Epithelial cell of proximal tubule (primary cell): Measurements from ENCODE around the gene ADARB1. TPM values are rescaled to one million over a fixed set of nuclear protein-coding genes. Genes with fewer than 3 reads are reported as not detected.

ENCODE experiments used
- DNase-seq: peaks from one replicate; pipeline ENCODE4 v3.0.0-alpha.2; 2011; ENCODE audit warnings: low read depth
- H3K4me3 ChIP-seq: 2 replicates; pipeline ENCODE4 v1.5.1; 2011; ENCODE audit warnings: low read depth, mild to moderate bottlenecking, low read length
- total RNA-seq: library from RNA; depleted of rRNA; stranded (reverse); fragments of >200 nt; gene quantifications from 2 replicates; pipeline ENCODE4 v1.2.3, GENCODE V29; 2015
- TF ChIP-seq, protein P1 (sequence below): conservative IDR thresholded peaks from 2 replicates; pipeline ENCODE4 v1.5.1; 2012; ENCODE audit warnings: low read depth, mild to moderate bottlenecking, low read length

ADARB1 gene
- total RNA-seq, 1 donor from 2014 or later = 2.2 TPM

DNA sequence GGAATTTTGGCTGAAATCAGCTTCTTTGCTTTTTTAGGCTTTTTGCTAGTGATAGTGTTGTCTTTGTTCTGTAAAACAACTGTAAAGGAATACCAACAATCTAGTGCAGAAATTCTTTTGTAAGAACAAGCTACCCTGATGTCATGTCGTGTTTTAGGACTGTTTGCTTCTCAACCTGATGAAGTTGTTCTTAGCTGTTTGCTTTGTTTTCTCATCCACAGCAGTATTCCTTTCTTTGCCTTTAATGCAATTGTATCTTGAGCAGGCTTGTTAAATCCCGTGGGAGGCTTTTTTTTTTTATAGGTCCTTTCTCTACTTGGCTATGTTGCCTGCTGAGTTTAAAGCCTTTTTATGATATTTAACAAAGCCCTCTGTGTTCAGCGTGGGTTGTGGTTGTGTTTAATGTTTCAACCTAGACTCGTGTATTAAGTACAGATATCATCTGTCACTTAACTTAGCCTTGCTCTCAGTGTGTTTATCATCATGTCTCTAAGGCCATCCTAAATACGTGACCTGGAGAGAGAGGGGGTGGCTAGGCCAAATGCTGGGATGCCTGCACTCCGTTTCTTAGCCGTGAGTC, 31.6 kb downstream of the ADARB1 start:
- H3K4me3 ChIP-seq = no peak overlapping the region
- DNase-seq = no peak
- TF ChIP-seq, protein P1, sequence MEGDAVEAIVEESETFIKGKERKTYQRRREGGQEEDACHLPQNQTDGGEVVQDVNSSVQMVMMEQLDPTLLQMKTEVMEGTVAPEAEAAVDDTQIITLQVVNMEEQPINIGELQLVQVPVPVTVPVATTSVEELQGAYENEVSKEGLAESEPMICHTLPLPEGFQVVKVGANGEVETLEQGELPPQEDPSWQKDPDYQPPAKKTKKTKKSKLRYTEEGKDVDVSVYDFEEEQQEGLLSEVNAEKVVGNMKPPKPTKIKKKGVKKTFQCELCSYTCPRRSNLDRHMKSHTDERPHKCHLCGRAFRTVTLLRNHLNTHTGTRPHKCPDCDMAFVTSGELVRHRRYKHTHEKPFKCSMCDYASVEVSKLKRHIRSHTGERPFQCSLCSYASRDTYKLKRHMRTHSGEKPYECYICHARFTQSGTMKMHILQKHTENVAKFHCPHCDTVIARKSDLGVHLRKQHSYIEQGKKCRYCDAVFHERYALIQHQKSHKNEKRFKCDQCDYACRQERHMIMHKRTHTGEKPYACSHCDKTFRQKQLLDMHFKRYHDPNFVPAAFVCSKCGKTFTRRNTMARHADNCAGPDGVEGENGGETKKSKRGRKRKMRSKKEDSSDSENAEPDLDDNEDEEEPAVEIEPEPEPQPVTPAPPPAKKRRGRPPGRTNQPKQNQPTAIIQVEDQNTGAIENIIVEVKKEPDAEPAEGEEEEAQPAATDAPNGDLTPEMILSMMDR = no peak

DNA sequence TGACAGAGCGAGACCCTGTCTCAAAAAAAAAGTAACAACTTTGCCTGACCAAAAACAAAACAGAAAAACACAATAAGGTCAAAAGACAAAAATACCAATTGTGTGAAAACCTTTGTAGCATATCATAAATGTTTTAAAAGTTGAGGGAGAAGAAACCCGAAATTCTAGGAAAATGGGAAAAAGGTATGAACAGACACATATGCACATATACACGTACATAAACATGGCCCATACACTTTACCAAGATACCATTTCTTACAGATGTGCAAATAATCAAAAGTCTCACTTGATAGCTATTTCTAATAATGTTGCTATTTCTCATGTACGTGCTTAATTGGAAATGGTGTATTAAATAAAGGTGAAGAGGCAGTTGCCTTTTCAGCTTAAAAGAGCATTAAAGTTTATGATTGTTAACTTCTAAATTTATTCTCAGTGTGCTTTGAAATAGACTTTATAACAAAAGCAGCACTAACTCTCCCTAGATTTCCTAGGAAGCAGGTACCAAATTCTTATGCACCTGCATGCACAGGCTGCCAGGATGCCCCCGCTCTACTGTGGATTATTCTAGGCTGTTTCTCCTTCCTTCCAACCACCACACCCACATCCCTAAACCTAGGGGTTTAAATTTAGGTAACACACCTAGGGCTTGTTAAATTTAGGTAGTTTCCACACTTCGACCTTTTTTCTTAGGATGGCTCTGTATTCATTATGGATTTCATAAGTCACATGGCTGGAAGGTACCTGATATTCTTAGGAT, 33.8 kb downstream of the ADARB1 start:
- no peak overlapping the region for H3K4me3 ChIP-seq
- DNase-seq = no peak
- TF ChIP-seq, protein P1 = no peak

DNA sequence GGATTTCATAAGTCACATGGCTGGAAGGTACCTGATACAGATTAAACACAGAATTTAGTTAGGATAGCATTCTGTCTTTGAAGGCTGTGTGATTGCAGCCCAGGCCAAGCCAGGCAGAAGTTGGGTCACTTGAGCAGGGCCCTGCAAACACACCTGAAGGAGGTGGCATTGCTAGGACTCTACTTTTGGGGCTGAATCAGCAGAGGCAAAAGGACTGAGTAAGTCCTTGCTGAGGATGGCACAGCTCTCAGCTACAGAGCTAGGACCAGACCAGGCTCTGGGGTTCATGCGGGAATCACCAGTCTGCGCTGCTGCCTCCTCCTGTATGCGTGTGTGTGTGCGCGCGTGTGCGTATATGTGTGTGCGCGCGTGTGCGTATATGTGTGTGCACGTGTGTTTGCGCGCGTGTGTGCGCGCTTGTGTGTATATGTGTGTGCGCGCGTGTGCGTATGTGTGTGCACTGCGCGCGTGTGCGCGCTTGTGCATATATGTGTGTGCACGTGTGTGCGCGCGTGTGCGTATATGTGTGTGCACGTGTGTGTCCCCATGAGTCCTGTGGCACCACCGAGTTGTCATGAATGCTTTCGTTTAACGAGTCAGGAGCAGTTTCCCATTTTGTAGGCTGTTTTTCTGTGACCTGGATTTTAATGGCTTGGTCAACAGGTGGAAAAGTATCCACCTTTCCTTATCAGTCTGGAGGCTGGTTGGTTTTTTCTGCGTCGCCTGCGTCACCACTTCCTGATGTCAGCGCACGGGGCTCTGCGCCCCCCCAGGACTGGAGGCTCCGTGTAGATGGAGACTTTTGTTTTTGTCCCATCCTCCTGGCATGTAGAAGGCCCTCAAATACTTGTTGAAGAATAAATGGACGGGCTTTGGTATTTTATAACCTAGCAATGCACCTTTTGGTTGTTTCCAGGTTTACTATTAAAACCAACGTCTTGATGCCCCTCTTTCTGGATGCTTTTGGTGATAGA, 34.7 kb downstream of the ADARB1 start:
- TF ChIP-seq, protein P1 = no peak
- H3K4me3 ChIP-seq = no peak overlapping the region
- DNase-seq = no peak

DNA sequence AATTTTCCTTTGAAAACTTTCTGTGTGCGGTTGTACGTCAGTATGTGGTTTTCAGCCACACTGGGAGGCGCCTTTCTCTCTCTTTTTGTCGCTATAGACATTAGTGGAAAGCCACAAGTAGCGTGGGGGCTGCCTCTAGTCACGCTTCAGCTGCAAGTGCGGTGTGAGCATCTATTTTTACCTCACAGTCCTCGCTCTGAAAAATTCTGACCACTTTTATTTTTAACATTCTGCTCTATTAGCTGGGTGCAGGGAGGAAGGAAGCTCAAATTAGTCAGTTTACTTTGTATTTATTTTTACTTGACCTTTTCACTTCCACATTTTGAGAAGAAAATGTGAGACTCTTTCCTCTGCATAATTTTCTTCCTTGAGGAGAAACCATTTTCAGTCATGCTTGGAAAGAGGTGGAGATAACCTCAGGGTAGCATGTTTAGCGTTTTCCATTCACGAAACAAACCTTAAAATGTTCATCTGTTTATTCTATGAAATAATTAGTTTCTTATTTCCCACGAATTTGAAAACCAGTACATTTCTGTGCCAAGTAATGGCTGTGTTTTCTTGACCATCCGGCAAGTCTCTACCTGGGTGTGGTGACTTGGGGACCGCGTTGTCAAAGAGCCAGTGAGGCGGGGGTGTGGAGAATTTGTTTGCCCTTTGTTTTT, 35.6 kb downstream of the ADARB1 start:
- H3K4me3 ChIP-seq = no peak overlapping the region
- no peak for DNase-seq
- TF ChIP-seq, protein P1 = no peak

DNA sequence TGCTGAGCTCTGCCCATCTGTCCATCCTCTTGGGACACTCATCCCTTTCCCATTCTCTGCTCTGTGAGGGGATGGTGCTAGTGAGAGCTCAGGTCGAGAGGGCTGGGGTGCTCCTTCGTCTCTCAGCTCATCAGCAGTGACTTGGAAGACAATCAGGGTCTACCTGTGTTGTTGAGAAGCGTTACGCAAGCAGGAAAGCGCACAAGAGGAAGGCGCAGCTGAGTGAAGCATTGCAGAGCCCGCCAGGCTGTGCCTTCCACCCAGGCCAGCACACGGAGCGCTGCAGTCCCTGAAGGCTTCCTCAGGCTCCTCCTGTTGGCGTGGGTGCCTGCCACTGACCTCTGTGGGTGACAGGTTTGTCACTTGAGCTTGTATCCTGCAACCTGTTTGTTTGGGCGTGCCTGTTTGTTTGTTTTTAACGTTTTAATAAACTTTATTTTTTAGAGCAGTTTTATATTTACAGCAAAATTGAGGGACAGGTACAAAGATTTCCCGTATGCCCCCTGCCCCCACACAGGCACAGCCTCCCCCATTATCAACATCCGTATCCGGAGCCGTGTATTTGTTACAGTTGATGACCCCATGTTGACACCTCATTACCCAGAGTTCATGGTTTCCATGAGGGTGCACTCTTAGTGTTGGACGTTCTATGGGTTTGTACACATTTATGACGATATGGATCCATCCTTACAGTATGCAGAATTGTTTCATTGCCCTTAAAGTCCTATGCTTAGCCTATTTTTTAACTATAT, 36.7 kb downstream of the ADARB1 start:
- DNase-seq = no peak
- TF ChIP-seq, protein P1 = no peak

DNA sequence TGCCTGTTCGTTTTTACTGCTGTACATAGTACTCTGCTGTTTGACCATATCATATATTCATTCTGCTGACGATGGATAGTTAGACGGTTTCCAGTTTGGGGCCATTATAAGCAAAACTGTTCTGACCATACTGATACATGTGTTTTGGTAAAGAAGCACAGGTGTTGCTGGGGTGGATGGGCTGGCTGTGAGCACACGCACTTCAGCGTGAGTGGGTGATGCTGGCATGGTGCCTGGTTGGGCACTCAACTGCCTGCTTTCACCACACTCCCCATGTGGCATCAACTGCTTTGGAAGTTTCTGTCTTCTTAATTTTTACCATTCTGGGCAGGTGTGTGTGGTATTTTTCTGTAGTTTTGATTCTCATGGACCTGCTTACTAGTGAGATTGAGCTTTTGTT, 37.3 kb downstream of the ADARB1 start:
- TF ChIP-seq, protein P1 = no peak
- DNase-seq = no peak
- no peak overlapping the region for H3K4me3 ChIP-seq

More for the DNA sequence above, 36.7 kb downstream of the ADARB1 start:
- H3K4me3 ChIP-seq = no peak overlapping the region
